Mesendoderm (in vitro differentiated cells): ENCODE results near the gene NAB1.

Experiments
- DNase-seq: peaks from one replicate; pipeline ENCODE4 v3.0.0; 2013
- H2AK5ac ChIP-seq: 2 replicates; pipeline ENCODE4 v1.6.1; 2013; ENCODE audit warnings: low read length, inconsistent platforms
- H2BK120ac ChIP-seq: 2 replicates; pipeline ENCODE4 v1.6.1; 2013; ENCODE audit warnings: low read depth, mild to moderate bottlenecking, low read length, moderate library complexity, mixed read lengths
- H2BK15ac ChIP-seq: replicated peaks from 2 replicates; pipeline ENCODE4 v1.6.1; 2013; ENCODE audit warnings: low read depth, mild to moderate bottlenecking, moderate library complexity
- H2BK5ac ChIP-seq: 2 replicates; pipeline ENCODE4 v1.6.1; 2013; ENCODE audit warnings: low read length, inconsistent platforms
- H3K18ac ChIP-seq: 2 replicates; pipeline ENCODE4 v1.6.1; 2013; ENCODE audit warnings: mild to moderate bottlenecking, low read length, mixed read lengths
- H3K23ac ChIP-seq: one replicate; pipeline ENCODE4 v1.6.1; 2013; ENCODE audit warnings: low read length
- H3K27ac ChIP-seq: 2 replicates; pipeline ENCODE4 v1.5.1; 2013; ENCODE audit warnings: low read depth, mild to moderate bottlenecking, inconsistent platforms, low read length, moderate library complexity
- H3K27me3 ChIP-seq: 2 replicates; pipeline ENCODE4 v1.6.1; 2013; ENCODE audit warnings: low read length, control low read depth, mild to moderate bottlenecking, inconsistent platforms; ENCODE audit not compliant: insufficient read depth, poor library complexity
- H3K36me3 ChIP-seq: 2 replicates; pipeline ENCODE4 v1.6.1; 2013; ENCODE audit warnings: low read length, inconsistent platforms; ENCODE audit not compliant: control insufficient read depth, insufficient read depth
- H3K4ac ChIP-seq: one replicate; pipeline ENCODE4 v1.6.1; 2013; ENCODE audit warnings: low read depth, mild to moderate bottlenecking, low read length, moderate library complexity
- H3K4me1 ChIP-seq: 2 replicates; pipeline ENCODE4 v1.6.1; 2013; ENCODE audit warnings: low read depth, low read length, inconsistent platforms; ENCODE audit not compliant: control insufficient read depth
- H3K4me2 ChIP-seq: 2 replicates; pipeline ENCODE4 v1.6.1; 2013; ENCODE audit warnings: low read length
- H3K4me3 ChIP-seq: 2 replicates; pipeline ENCODE4 v1.5.1; 2013; ENCODE audit warnings: mild to moderate bottlenecking, low read length
- H3K56ac ChIP-seq: one replicate; pipeline ENCODE4 v1.6.1; 2013; ENCODE audit warnings: low read length
- H3K79me1 ChIP-seq: 2 replicates; pipeline ENCODE4 v1.6.1; 2013; ENCODE audit warnings: low read length, inconsistent platforms
- H3K79me2 ChIP-seq: 2 replicates; pipeline ENCODE4 v1.6.1; 2013; ENCODE audit warnings: mild to moderate bottlenecking, low read length; ENCODE audit not compliant: control insufficient read depth, insufficient read depth
- H3K9ac ChIP-seq: 2 replicates; pipeline ENCODE4 v1.6.1; 2013; ENCODE audit warnings: low read length, inconsistent platforms
- H4K5ac ChIP-seq: one replicate; pipeline ENCODE4 v1.6.1; 2013; ENCODE audit warnings: low read length
- H4K8ac ChIP-seq: one replicate; pipeline ENCODE4 v1.6.1; 2013; ENCODE audit warnings: low read depth, mild to moderate bottlenecking, control low read depth, low read length, moderate library complexity
- WGBS: extraction: QIAGEN DNeasy Blood & Tissue Kit; methylation state at CpG from one replicate; pipeline ENCODE4 v1.1.7; 2013; ENCODE audit warnings: low lambda C conversion rate, missing lambda C conversion rate; ENCODE audit not compliant: insufficient coverage; ENCODE audit errors: extremely low coverage; 5-methylcytosine and 5-hydroxymethylcytosine counted together

The NAB1 gene

DNA sequence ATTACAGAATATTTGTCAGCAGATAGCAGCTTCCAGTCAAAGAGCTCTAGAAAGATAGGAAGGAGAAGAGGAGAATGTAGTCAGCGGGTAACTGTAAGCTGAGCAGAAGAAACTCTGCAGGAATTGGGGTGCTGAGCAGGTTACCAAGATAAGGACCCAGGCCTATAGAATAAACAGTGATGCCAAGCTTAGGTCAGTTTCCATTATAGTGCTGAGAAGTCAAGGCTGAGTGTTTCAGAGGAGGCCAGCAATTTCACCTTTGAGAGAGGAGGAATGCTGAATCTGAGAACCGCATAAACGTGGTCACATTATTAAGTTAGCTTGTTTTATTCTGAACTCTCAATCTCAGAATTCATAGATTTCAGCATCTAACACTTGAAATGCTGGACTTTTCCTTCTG is 13.9 kb downstream of the NAB1 start:
- Histone ChIP-seq H2BK120ac (no peak overlapping the region), H2BK5ac (no peak overlapping the region), H3K23ac (no peak overlapping the region), H3K4me1 (no peaks in the 10 kb centered on the region), H3K9ac (no peak overlapping the region), H3K79me2 (peaks cover 2% of the 10 kb centered on the region), H3K56ac (no peak overlapping the region), H3K79me1 (peaks cover 3% of the 10 kb centered on the region), H4K8ac (no peak overlapping the region), H3K4me2 (no peak overlapping the region), H3K36me3 (no peaks in the 10 kb centered on the region), H3K27me3 (no peaks in the 10 kb centered on the region), H3K27ac (no peak overlapping the region), H2BK15ac (no peak overlapping the region), H3K4me3 (no peak overlapping the region), H3K18ac (no peak overlapping the region), H4K5ac (no peak overlapping the region), H3K4ac (no peak overlapping the region), H2AK5ac (no peak overlapping the region)
- no peak for DNase-seq
- WGBS: no CpG with 5 or more reads among the region's 3 CpGs

DNA sequence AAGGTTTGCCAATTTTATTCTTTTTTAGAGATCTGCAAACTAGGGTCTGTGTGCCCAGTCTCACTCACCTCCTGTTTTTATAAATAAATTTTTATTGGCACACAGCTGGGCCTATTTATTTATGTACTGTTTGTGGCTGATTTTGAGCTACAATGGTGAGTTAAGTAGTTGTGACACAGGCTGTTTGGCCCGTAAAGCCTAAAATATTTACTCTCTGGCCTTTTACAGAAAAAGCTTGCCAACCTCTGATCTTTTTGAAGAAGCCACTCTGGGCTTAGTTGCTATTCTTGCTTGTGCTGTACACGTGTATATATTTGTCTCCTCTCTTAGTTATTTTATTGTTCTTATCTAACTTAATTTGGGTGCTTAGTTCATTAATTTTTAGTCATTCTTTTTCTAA is 14.5 kb downstream of the NAB1 start:
- H2AK5ac ChIP-seq: no peak overlapping the region
- H3K18ac ChIP-seq: no peak overlapping the region
- H3K79me1 ChIP-seq: peaks cover 3% of the 10 kb centered on the region
- no peak overlapping the region for H2BK120ac ChIP-seq
- no peak overlapping the region for H3K4me3 ChIP-seq
- H2BK15ac ChIP-seq: no peak overlapping the region
- no peak overlapping the region for H4K8ac ChIP-seq
- peaks cover 2% of the 10 kb centered on the region for H3K79me2 ChIP-seq
- H4K5ac ChIP-seq: no peak overlapping the region
- no peak overlapping the region for H3K23ac ChIP-seq
- no peak overlapping the region for H2BK5ac ChIP-seq
- no peaks in the 10 kb centered on the region for H3K27me3 ChIP-seq
- no peak overlapping the region for H3K4ac ChIP-seq
- H3K27ac ChIP-seq: no peak overlapping the region
- H3K9ac ChIP-seq: no peak overlapping the region
- H3K4me2 ChIP-seq: no peak overlapping the region
- H3K56ac ChIP-seq: no peak overlapping the region
- H3K36me3 ChIP-seq: no peaks in the 10 kb centered on the region
- H3K4me1 ChIP-seq: no peaks in the 10 kb centered on the region
- no peak for DNase-seq
- no CpG with 5 or more reads among the region's 2 CpGs for WGBS

DNA sequence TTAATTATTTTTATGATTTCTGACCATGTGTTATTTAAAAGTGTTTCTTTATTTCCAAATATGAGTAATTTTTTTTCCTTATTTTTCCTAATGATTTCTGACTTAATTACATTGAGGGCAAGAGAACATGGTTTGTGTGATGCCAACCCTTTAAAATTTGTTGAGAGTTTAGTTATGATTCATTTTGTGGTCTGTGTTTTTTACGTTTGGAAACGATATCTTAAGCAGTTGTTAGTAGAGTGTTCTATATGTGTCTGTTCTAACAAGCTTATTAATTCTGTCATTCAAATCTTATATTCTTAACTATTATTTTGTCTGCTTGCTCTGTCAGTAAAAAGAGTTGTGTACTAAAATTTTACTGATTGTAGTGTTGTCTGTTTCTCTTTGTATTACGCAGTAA is 15.0 kb downstream of the NAB1 start:
- Histone ChIP-seq H3K56ac (no peak overlapping the region), H4K8ac (no peak overlapping the region), H3K36me3 (no peaks in the 10 kb centered on the region), H2BK15ac (no peak overlapping the region), H3K4me1 (no peaks in the 10 kb centered on the region), H2AK5ac (no peak overlapping the region), H3K4ac (no peak overlapping the region), H3K27me3 (no peaks in the 10 kb centered on the region), H2BK120ac (no peak overlapping the region), H4K5ac (no peak overlapping the region), H2BK5ac (no peak overlapping the region), H3K4me2 (no peak overlapping the region), H3K27ac (no peak overlapping the region), H3K4me3 (no peak overlapping the region), H3K9ac (no peak overlapping the region), H3K79me1 (peaks cover 3% of the 10 kb centered on the region), H3K79me2 (peaks cover 2% of the 10 kb centered on the region), H3K23ac (no peak overlapping the region), H3K18ac (no peak overlapping the region)
- DNase-seq: no peak
- WGBS: no CpG with 5 or more reads among the region's 3 CpGs

DNA sequence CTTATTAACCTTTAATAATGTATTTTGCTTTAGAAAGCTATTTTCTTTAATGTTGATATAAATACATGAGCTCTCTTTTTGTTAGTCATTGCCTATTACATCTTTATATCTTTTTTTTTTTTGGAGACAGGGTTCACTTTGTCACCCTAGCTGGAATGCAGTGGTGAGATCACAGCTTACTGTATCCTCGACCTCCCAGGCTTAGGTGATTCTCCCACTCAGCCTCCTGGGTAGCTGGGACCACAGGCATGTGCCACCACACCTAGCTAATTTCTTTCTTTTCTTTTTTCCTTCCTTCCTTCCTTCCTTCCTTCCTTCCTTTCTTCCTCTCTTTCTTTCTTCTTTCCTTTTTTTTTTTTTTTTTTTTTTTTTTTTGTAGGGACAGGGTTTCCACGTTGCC is 15.4 kb downstream of the NAB1 start:
- Histone ChIP-seq H3K4me3 (no peak overlapping the region), H3K4me1 (no peaks in the 10 kb centered on the region), H2AK5ac (no peak overlapping the region), H3K56ac (no peak overlapping the region), H3K36me3 (no peaks in the 10 kb centered on the region), H3K79me1 (peaks cover 3% of the 10 kb centered on the region), H4K5ac (no peak overlapping the region), H4K8ac (no peak overlapping the region), H3K4ac (no peak overlapping the region), H3K27me3 (no peaks in the 10 kb centered on the region), H2BK120ac (no peak overlapping the region), H3K9ac (no peak overlapping the region), H3K79me2 (peaks cover 2% of the 10 kb centered on the region), H3K23ac (no peak overlapping the region), H2BK5ac (no peak overlapping the region), H3K18ac (no peak overlapping the region), H3K27ac (no peak overlapping the region), H3K4me2 (no peak overlapping the region), H2BK15ac (no peak overlapping the region)
- DNase-seq: no peak
- no CpG with 5 or more reads among the region's 2 CpGs for WGBS

DNA sequence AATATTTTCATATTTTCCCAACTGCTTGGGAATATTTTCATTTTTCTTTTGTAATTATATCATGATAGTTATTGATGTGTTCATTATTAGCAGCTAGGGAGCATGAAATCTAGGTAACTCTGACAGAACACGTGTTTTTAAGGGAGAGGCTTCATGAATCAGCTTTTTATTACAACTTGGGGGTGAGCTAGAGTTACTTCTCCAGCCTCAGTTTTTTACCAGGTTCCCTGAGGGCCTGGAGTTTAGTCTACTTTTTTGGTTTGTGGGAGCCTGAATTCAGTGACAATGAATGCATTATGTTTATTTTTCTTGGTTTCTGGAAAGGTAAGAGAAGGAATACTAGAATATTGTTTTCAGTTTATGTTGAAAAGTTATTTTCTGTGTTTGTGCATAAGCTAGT is 18.0 kb downstream of the NAB1 start:
- no CpG with 5 or more reads among the region's 1 CpG for WGBS
- Histone ChIP-seq H4K5ac (no peak overlapping the region), H3K27me3 (no peaks in the 10 kb centered on the region), H3K4me1 (no peaks in the 10 kb centered on the region), H3K4ac (no peak overlapping the region), H3K56ac (no peak overlapping the region), H2BK5ac (no peak overlapping the region), H3K9ac (no peak overlapping the region), H3K27ac (no peak overlapping the region), H2BK15ac (no peak overlapping the region), H3K79me1 (peaks cover 2% of the 10 kb centered on the region), H2AK5ac (no peak overlapping the region), H3K79me2 (no peaks in the 10 kb centered on the region), H2BK120ac (no peak overlapping the region), H3K23ac (no peak overlapping the region), H3K18ac (no peak overlapping the region), H4K8ac (no peak overlapping the region), H3K4me2 (no peak overlapping the region), H3K4me3 (no peak overlapping the region), H3K36me3 (no peaks in the 10 kb centered on the region)
- DNase-seq: no peak

DNA sequence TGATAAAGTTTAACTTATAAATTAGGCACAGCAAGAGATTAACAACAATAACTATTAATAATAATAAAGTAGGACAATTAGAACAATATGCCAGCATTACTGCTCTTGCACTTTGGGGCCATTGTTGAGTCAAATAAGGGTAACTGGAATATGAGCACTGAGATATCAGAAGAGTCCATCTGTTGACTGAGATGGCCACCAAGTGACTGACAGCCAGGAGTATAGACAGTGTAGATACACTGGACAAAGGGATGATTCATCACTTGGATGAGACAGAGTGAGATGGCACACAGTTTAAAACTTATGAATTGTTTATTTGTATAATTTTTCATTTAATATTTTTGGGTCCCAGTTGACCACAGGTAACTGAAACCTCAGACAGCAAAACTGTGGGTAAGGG is 20.0 kb downstream of the NAB1 start:
- Histone ChIP-seq H3K56ac (no peak overlapping the region), H3K27ac (no peak overlapping the region), H3K18ac (no peak overlapping the region), H3K79me2 (no peaks in the 10 kb centered on the region), H2BK15ac (no peak overlapping the region), H3K9ac (no peak overlapping the region), H4K8ac (peak overlapping the region; percentile 39), H3K4me1 (no peaks in the 10 kb centered on the region), H3K4ac (no peak overlapping the region), H3K4me3 (no peak overlapping the region), H3K4me2 (no peak overlapping the region), H4K5ac (no peak overlapping the region), H2BK5ac (no peak overlapping the region), H3K23ac (no peak overlapping the region), H3K36me3 (no peaks in the 10 kb centered on the region), H3K27me3 (no peaks in the 10 kb centered on the region), H2BK120ac (no peak overlapping the region), H3K79me1 (no peaks in the 10 kb centered on the region), H2AK5ac (no peak overlapping the region)
- DNase-seq: no peak
